ENCODE measurements around the gene SNX32. TPM values are rescaled to one million over a fixed set of nuclear protein-coding genes. Genes with fewer than 3 reads are reported as not detected.

Gene SNX32
- polyA plus RNA-seq, 1 donor (not counting 4 experiments of a cell fraction or from before 2014, with no cell fraction given): 0.12 TPM

DNA sequence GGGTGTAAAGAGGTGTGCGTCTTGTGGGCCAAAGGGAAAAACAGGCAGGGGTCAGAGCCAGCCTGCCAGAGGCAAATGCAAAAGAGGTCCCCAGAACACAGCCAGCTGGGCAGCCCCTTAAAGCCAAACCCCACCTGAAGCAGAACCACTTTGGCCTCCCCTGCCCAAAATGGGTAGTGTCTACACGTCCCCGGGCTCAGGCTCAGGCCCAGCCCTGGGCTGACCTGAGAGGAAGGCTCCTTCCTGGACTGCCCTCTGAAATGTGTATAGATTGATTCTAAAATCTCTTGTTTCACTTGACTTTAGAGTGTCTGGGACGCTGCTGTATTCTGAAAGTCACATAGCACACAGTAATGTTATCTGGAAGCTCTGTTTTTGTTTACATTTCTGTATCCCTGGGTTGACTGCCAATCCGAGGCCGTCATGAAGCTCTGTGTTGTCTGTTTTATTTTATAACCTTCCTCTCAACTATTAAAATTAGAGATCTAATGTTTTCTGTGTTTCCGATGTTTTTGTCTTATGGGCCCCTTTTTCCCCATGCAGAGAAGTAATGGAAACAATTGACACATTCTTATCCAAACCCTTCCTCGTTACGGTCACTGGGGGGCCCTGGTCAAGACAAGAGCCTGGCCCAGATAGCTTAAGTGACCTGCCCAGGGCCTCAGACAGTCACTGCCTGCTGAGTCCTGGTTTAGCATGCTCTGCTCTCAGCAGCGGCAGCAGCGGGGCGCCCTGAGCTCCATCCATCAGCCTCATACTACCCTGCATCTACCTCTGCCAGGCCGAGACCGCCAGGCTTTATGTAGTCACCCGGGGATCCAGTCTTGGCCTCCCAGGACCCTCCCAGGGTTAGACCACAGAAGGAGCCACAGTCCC is 36.8 kb upstream of the SNX32 start:
- FAIRE-seq (no peak), DNase-seq (ENCODE audit: low read depth, low spot score) (no peak)
- Histone ChIP-seq H3K4me1 (ENCODE audit: control insufficient read depth, extremely low read depth, insufficient read depth, low read length) (peaks cover 17% of the 10 kb centered on the region), H3K9me3 (ENCODE audit: control insufficient read depth, low read depth, low read length) (no peaks in the 10 kb centered on the region), H3K36me3 (ENCODE audit: control insufficient read depth in 2 of 2, extremely low read depth in 1 of 2, insufficient read depth in 2 of 2, low read length in 2 of 2) (peaks cover 2 to 3% of the 10 kb centered on the region in 2 experiments), H3K79me2 (ENCODE audit: control insufficient read depth, insufficient read depth, low read length) (no peaks in the 10 kb centered on the region), H3K27me3 (ENCODE audit: control insufficient read depth, extremely low read depth, insufficient read depth, low read length) (no peaks in the 10 kb centered on the region), H3K4me3 (ENCODE audit: control insufficient read depth in 2 of 3, extremely low read depth in 1 of 3, insufficient read depth in 2 of 3, low read depth in 1 of 3, low read length in 3 of 3) (no peak overlapping the region), H4K20me1 (ENCODE audit: control insufficient read depth, extremely low read depth, insufficient read depth, low read length) (no peaks in the 10 kb centered on the region), H3K27ac (ENCODE audit: control insufficient read depth, insufficient read depth, low read length) (no peak overlapping the region), H3K9ac (ENCODE audit: control insufficient read depth, extremely low read depth, insufficient read depth, low read length) (no peak overlapping the region), H3K9me1 (ENCODE audit: control insufficient read depth, extremely low read depth, insufficient read depth, low read length) (no peaks in the 10 kb centered on the region), H2AFZ (ENCODE audit: control insufficient read depth, low read length) (no peak overlapping the region), H3K4me2 (ENCODE audit: control insufficient read depth, extremely low read depth, insufficient read depth, low read depth, low read length) (no peak overlapping the region)
- no peak for TF ChIP-seq EZH2 (IDR thresholded peaks at IDR 0.05; ENCODE audit: low read length)
- TF ChIP-seq, protein P1, sequence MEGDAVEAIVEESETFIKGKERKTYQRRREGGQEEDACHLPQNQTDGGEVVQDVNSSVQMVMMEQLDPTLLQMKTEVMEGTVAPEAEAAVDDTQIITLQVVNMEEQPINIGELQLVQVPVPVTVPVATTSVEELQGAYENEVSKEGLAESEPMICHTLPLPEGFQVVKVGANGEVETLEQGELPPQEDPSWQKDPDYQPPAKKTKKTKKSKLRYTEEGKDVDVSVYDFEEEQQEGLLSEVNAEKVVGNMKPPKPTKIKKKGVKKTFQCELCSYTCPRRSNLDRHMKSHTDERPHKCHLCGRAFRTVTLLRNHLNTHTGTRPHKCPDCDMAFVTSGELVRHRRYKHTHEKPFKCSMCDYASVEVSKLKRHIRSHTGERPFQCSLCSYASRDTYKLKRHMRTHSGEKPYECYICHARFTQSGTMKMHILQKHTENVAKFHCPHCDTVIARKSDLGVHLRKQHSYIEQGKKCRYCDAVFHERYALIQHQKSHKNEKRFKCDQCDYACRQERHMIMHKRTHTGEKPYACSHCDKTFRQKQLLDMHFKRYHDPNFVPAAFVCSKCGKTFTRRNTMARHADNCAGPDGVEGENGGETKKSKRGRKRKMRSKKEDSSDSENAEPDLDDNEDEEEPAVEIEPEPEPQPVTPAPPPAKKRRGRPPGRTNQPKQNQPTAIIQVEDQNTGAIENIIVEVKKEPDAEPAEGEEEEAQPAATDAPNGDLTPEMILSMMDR (optimal IDR thresholded peaks at IDR 0.05 in 1 of 3, IDR thresholded peaks at IDR 0.05 in 1 of 3, conservative IDR thresholded peaks at IDR 0.05 in 1 of 3; ENCODE audit: extremely low read depth in 1 of 3, insufficient read depth in 2 of 3, low read length in 3 of 3): no peak
- dilution Hi-C loops (cut with MboI; ENCODE audit: extremely low pct_ligation_motif_present, low sequenced_read_pairs): no loop called here

DNA sequence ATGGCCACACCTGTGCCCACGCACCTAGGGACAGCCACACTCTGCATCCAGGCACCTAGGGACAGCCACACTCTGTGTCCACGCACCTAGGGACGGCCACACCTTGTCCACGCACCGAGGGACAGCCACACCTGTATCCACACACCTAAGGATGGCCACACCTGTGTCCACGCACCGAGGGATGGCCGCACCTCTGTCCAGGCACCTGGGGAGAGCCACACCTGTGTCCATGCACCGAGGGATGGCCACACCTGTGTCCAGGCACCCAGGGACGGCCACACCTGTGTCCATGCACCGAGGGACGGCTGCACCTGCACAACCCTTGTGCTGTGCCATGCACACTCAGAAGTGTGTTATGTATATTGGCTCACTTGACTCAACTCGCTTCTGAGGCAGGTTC is 36.1 kb upstream of the SNX32 start:
- no peaks in the 10 kb centered on the region for H3K9me3 ChIP-seq (ENCODE audit: control insufficient read depth, low read depth, low read length)
- peaks cover 10% of the 10 kb centered on the region for H3K4me1 ChIP-seq (ENCODE audit: control insufficient read depth, extremely low read depth, insufficient read depth, low read length)
- no peaks in the 10 kb centered on the region for H3K9me1 ChIP-seq (ENCODE audit: control insufficient read depth, extremely low read depth, insufficient read depth, low read length)
- FAIRE-seq (no peak), DNase-seq (ENCODE audit: low read depth, low spot score) (no peak)
- H3K27me3 ChIP-seq (ENCODE audit: control insufficient read depth, extremely low read depth, insufficient read depth, low read length): peaks cover 2% of the 10 kb centered on the region
- H3K9ac ChIP-seq (ENCODE audit: control insufficient read depth, extremely low read depth, insufficient read depth, low read length): no peak overlapping the region
- H3K4me2 ChIP-seq (ENCODE audit: control insufficient read depth, extremely low read depth, insufficient read depth, low read depth, low read length): no peak overlapping the region
- H3K4me3 ChIP-seq (ENCODE audit: control insufficient read depth in 2 of 3, extremely low read depth in 1 of 3, insufficient read depth in 2 of 3, low read depth in 1 of 3, low read length in 3 of 3): no peak overlapping the region
- H3K79me2 ChIP-seq (ENCODE audit: control insufficient read depth, insufficient read depth, low read length): no peaks in the 10 kb centered on the region
- H3K36me3 ChIP-seq (ENCODE audit: control insufficient read depth in 2 of 2, extremely low read depth in 1 of 2, insufficient read depth in 2 of 2, low read length in 2 of 2): peaks cover 2 to 3% of the 10 kb centered on the region in 2 experiments
- TF ChIP-seq, protein P1 (optimal IDR thresholded peaks at IDR 0.05 in 1 of 3, IDR thresholded peaks at IDR 0.05 in 1 of 3, conservative IDR thresholded peaks at IDR 0.05 in 1 of 3; ENCODE audit: extremely low read depth in 1 of 3, insufficient read depth in 2 of 3, low read length in 3 of 3): no peak
- no peak for TF ChIP-seq EZH2 (IDR thresholded peaks at IDR 0.05; ENCODE audit: low read length)
- H4K20me1 ChIP-seq (ENCODE audit: control insufficient read depth, extremely low read depth, insufficient read depth, low read length): no peaks in the 10 kb centered on the region
- H2AFZ ChIP-seq (ENCODE audit: control insufficient read depth, low read length): no peak overlapping the region
- H3K27ac ChIP-seq (ENCODE audit: control insufficient read depth, insufficient read depth, low read length): no peak overlapping the region
- dilution Hi-C loops (cut with MboI; ENCODE audit: extremely low pct_ligation_motif_present, low sequenced_read_pairs): no loop called here

Measured in keratinocyte (primary cell).